Activated naive CD8-positive, alpha-beta T cell treated with anti-CD3 and anti-CD28 coated beads for 36 hours (primary cell): ENCODE results near the gene MTR. TPM values are rescaled to one million over a fixed set of nuclear protein-coding genes. Genes with fewer than 3 reads are reported as not detected.

Experiments
- DNase-seq: peaks from one replicate; pipeline ENCODE4 v3.0.0; 2021
- H3K27ac Mint-ChIP-seq: one replicate; pipeline ENCODE4 v1.8.0; 2022; ENCODE audit warnings: mild to moderate bottlenecking, moderate library complexity, mixed read lengths
- H3K27me3 Mint-ChIP-seq: one replicate; pipeline ENCODE4 v1.8.0; 2022; ENCODE audit warnings: mild to moderate bottlenecking, mixed read lengths
- H3K36me3 Mint-ChIP-seq: one replicate; pipeline ENCODE4 v1.8.0; 2021; ENCODE audit warnings: mild to moderate bottlenecking, mixed read lengths
- H3K4me1 Mint-ChIP-seq: one replicate; pipeline ENCODE4 v1.8.0; 2021; ENCODE audit warnings: mixed read lengths
- H3K4me3 Mint-ChIP-seq: one replicate; pipeline ENCODE4 v1.8.0; 2022; ENCODE audit warnings: mild to moderate bottlenecking, moderate library complexity, mixed read lengths
- H3K9me3 Mint-ChIP-seq: one replicate; pipeline ENCODE4 v1.8.0; 2022; ENCODE audit warnings: mixed read lengths
- total RNA-seq, 2 experiments: library from RNA; stranded (reverse); gene quantifications; one replicate each; pipeline ENCODE4 v1.2.3, GENCODE V29; 2021

The MTR gene
- total RNA-seq, 2 experiments from 2014 or later: 60.2 to 62.8 TPM

DNA sequence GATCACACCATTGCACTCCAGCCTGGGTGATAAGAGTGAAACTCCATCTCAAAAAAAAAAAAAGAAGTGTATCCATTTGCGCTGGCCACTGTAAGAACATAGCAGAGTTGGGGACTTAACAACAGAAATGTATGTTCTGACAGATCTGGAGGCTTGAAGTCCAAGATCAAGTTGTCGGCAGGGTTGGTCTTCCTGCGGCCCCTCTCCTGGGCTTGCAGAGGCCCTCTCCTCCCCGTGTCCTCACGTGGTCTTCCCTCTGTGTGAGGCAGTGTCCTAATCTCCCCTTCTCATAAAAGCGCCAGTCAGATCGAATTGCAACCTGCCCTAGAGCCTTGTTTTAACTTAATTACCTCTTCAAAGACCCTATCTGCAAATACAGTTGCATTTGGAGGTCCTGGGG is 156.6 kb downstream of the MTR start:
- H3K27ac Mint-ChIP-seq: no peak overlapping the region
- no peak for DNase-seq
- H3K4me1 Mint-ChIP-seq: no peaks in the 10 kb centered on the region
- peaks cover 24% of the 10 kb centered on the region for H3K27me3 Mint-ChIP-seq
- no peaks in the 10 kb centered on the region for H3K36me3 Mint-ChIP-seq
- H3K4me3 Mint-ChIP-seq: no peak overlapping the region
- H3K9me3 Mint-ChIP-seq: peaks cover 4% of the 10 kb centered on the region

GRCh38 chr1:236952246-236953003 is 157.3 kb downstream of the MTR start:
- no peaks in the 10 kb centered on the region for H3K36me3 Mint-ChIP-seq
- no peak overlapping the region for H3K27ac Mint-ChIP-seq
- H3K4me1 Mint-ChIP-seq: no peaks in the 10 kb centered on the region
- H3K9me3 Mint-ChIP-seq: peaks cover 4% of the 10 kb centered on the region
- no peak overlapping the region for H3K4me3 Mint-ChIP-seq
- H3K27me3 Mint-ChIP-seq: peaks cover 29% of the 10 kb centered on the region
- no peak for DNase-seq

DNA sequence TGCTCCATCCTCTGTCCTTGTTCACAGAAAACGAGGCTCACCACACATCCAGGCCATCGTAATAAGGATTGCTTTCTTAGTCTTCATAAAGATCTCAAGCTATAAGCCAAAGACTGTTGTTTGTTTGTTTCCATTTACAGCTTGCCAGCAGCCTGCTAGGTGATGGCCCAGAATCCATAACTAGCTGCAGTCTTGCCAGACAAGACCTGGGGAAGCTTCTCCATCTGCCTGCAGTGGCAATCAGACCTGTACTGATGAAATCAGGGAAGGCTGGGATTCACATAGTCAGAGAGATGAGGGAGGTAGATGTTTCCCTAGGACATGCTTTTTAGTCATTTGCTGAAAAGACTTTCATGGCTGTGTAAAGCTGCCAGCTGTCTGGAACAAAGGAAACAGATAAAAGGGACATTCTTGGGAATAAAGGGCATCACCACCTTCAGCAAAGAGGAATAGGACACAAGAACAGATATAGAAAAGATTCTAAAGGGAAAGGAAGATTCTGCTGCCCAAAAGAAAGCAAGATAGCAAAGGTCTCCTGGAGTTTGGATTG is 158.1 kb downstream of the MTR start:
- no peak overlapping the region for H3K27ac Mint-ChIP-seq
- no peaks in the 10 kb centered on the region for H3K4me1 Mint-ChIP-seq
- H3K36me3 Mint-ChIP-seq: no peaks in the 10 kb centered on the region
- H3K4me3 Mint-ChIP-seq: no peak overlapping the region
- H3K9me3 Mint-ChIP-seq: peaks cover 4% of the 10 kb centered on the region
- no peak for DNase-seq
- peaks cover 28% of the 10 kb centered on the region for H3K27me3 Mint-ChIP-seq

Other genes with a start within 250 kb of the MTR start
- 100 to 1,000 TPM; 101 TPM for gene HEATR1, start 190.8 kb upstream of the MTR start, total RNA-seq
- under 1 TPM; 0.37 to 0.38 TPM for gene ACTN2, start 108.8 kb upstream of the MTR start, total RNA-seq
- gene MT1HL1, start 209.1 kb downstream of the MTR start, total RNA-seq: not detected
- gene RYR2, start 246.9 kb downstream of the MTR start, total RNA-seq: not detected